ENCODE results near the gene DEFB132. TPM values are rescaled to one million over a fixed set of nuclear protein-coding genes. Genes with fewer than 3 reads are reported as not detected.

DEFB132 gene
- total RNA-seq, 1 donor from 2014 or later, result 0.15 TPM

- DNase-seq (ENCODE audit: low spot score) (no peak), ATAC-seq (no peak)
Observed at GRCh38 chr20:295804-296203, 38.3 kb downstream of the DEFB132 start.

- DNase-seq (ENCODE audit: low spot score) (peak; percentile 93), ATAC-seq (peak; percentile 86)
Observed at GRCh38 chr20:297098-297924, 39.8 kb downstream of the DEFB132 start, which contains the start of gene ZCCHC3. Gene ZCCHC3, plus strand, starts transcription at chr20:297570. Its CDS starts 17 bp downstream, at chr20:297587.

DNA sequence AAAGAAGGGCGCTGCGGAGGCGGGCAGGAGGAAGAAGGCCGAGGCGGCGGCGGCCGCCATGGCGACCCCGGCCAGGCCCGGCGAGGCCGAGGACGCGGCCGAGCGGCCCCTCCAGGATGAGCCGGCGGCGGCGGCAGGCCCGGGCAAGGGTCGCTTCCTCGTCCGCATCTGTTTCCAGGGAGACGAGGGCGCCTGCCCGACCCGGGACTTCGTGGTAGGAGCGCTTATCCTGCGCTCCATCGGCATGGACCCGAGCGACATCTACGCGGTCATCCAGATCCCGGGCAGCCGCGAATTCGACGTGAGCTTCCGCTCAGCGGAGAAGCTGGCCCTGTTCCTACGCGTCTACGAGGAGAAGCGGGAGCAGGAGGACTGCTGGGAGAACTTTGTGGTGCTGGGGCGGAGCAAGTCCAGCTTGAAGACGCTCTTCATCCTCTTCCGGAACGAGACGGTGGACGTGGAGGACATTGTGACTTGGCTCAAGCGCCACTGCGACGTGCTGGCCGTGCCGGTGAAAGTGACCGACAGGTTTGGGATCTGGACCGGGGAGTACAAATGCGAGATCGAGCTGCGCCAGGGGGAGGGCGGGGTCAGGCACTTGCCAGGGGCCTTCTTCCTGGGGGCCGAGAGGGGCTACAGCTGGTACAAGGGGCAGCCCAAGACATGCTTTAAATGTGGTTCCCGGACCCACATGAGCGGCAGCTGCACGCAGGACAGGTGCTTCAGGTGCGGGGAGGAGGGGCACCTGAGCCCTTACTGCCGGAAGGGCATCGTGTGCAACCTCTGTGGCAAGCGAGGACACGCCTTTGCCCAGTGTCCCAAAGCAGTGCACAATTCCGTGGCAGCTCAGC lies 40.6 kb downstream of the DEFB132 start:
- ATAC-seq (peak; percentile 71), DNase-seq (ENCODE audit: low spot score) (peak; percentile 80)

GRCh38 chr20:298776-299391 lies 41.4 kb downstream of the DEFB132 start:
- no peak for DNase-seq (ENCODE audit: low spot score)
- no peak for ATAC-seq

DNA sequence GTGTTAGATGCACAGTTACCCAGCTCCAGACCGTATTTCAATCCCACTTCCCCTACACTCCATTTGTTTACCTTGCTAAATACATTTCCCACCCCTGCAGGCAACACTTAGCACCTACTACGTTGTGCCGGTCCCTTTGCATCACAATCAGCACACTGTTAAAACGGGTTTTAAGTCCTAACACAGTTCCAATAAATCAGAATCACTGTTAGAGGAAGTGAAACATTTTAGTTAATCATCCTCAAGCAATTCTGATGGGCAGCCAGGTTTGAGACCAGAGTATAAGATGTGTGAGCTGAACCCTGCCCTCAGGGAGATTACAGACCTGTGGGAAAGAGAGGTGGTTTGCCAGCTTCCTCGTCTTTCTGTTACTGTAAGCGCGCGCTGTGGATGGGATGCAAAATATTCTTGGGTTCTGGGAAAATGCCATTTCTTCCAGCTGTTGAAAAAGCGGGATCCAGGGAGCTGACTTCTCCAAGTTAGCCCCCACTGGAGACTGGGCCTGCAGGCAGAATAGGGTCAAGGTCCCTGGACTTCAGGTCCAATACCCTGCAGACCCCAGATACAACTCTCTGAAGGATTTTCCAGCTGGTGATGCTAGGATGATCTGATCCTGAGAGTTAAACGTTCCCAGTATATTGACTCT lies 42.9 kb downstream of the DEFB132 start:
- DNase-seq (ENCODE audit: low spot score), result no peak
- no peak for ATAC-seq

DNA sequence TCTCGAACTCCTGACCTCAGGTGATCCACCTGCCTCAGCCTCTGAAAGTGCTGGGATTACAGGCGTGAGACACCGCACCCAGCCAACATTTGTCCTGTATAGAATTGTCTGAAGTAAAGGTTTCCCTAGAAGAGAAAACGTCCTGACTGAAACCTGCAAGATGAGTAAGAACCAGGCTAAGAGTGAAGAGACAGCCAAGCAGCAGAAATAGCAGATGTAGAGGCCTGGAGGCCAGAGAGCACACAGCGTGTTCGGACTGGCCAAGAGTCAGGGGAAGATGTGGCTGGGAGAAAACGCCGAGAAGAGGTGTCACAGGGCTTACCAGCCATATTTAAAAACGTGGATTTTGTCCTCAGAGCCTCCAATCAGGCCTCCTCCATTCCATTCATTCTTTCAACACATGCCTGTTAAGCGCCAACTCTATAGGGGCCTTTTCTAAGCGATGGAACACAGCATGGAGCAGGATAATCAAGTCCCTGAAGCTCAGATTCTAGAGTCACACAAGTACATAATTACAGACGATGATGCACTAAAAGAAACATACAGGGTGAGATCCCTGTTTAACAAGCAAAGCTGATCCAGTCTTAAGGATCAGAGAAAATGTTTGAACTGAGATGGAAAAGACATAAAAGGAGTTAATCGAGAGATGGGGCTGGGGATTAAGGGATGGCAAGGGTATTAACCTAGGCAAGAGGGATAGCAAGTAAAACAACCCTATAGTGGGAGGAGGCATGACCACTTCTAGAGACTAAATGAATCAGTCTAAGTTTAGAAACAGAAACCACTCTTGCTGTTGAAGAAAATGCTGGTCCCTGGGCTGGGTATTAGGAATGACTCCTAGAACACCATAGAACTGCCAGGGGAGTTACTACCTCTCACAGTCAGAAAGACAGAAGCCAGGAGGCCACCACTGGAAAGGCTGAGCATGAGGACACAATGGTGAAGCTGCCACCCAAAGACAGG lies 44.6 kb downstream of the DEFB132 start:
- DNase-seq (ENCODE audit: low spot score) (no peak), ATAC-seq (no peak)

GRCh38 chr20:305745-306144 lies 48.2 kb downstream of the DEFB132 start:
- ATAC-seq (no peak), DNase-seq (ENCODE audit: low spot score) (no peak)

- DNase-seq (ENCODE audit: low spot score) (no peak), ATAC-seq (no peak)
Observed at GRCh38 chr20:308427-309038, 51.0 kb downstream of the DEFB132 start.

DNA sequence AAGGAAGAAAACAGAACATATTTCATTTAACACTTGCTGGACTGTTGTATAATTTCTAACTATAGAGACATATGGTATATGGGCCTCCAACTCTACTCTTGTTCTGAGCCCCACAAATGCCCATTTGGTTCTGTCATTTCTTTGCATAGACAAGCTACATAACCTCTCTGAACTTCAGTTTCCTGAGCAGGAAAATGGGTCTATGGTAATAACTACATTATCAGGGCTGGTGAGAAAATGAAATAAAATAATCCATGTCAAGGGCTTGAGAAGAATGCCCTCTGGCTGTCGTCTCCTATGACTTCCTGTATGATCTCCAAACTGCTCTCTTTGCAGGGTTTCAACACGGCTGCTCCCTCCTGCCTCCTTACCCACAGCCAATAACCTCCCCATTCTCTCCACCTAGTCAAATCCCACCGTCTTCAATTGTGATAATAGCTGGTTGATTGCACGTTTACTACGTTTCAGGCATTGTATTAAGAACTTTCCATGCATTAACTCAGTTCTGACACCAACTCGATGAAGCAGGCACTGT lies 51.8 kb downstream of the DEFB132 start:
- ATAC-seq, result no peak
- DNase-seq (ENCODE audit: low spot score), result no peak

DNA sequence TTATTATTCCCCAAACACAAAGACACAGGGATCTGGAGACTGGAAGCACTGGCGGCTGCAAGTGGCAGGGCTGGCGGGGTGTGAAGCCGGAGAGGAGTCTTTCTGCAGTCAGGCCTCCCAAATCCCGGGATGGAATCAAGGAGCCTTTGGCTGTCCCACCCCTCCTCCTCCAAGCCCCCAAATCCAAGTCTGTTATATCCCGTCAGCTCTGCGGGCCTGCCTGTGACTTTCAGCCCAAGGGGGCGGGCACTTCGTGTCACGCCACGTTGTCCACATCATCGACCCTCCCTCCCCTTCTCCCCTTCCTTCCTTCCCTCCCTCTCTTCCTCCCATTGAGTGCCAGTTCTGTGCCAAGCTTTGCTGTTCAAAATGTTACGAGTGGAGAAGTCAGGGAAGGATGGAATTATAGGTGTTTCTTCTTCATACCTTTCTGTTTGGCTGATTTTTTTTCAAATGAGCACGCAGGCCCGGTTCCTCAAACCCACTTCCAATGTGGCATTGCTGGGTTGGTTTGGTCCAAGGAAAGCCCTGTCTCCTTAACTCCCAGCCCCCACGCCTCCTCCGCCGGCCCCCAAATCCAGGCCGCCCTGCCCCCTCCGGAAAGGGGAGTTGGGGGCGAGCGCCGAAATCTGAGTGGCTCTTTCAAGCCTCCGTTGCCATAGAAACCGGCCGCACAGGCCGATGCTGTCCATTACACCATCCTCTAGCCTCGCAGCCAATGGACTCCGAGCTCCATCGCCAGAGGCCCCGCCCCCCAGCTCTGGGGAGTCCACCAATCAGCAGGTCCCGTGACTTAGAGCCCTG lies 52.5 kb downstream of the DEFB132 start:
- ATAC-seq, result peak; percentile 95
- peak; percentile 82 for DNase-seq (ENCODE audit: low spot score)

GRCh38 chr20:310645-311044 lies 53.1 kb downstream of the DEFB132 start:
- no peak for DNase-seq (ENCODE audit: low spot score)
- no peak for ATAC-seq

Other genes starting within 250 kb of the DEFB132 start
- gene DEFB125, start 170.1 kb upstream of the DEFB132 start, total RNA-seq, result not detected
- not detected for gene DEFB126, start 115.1 kb upstream of the DEFB132 start, total RNA-seq
- not detected for gene DEFB127, start 100.3 kb upstream of the DEFB132 start, total RNA-seq
- not detected for gene DEFB128, start 68.0 kb upstream of the DEFB132 start, total RNA-seq
- gene DEFB129, start 30.5 kb upstream of the DEFB132 start, total RNA-seq, result not detected
- gene C20orf96, start 33.0 kb downstream of the DEFB132 start, total RNA-seq, result 2.0 TPM
- gene ZCCHC3, start 39.8 kb downstream of the DEFB132 start, total RNA-seq, result 5.6 TPM
- 5.6 TPM for gene SOX12, start 67.8 kb downstream of the DEFB132 start, total RNA-seq
- gene NRSN2, start 89.4 kb downstream of the DEFB132 start, total RNA-seq, result 3.1 TPM
- gene TRIB3, start 123.0 kb downstream of the DEFB132 start, total RNA-seq, result 18.3 TPM
- gene RBCK1, start 150.6 kb downstream of the DEFB132 start, total RNA-seq, result 73.9 TPM
- 12.6 TPM for gene TBC1D20, start 204.8 kb downstream of the DEFB132 start, total RNA-seq

Measured in left lobe of liver (tissue), 2 donors.